ENCODE measurements around the gene MAPKAPK5. TPM values are rescaled to one million over a fixed set of nuclear protein-coding genes. Genes with fewer than 3 reads are reported as not detected.
"Not testable (repeated sequence)": the region's sequence is repeated elsewhere in the genome, so short reads cannot be mapped to it uniquely, and the experiment has no call there.

MAPKAPK5 gene
- total and polyA plus RNA-seq, 2 experiments from 2014 or later = 64.3 to 92.9 TPM

DNA sequence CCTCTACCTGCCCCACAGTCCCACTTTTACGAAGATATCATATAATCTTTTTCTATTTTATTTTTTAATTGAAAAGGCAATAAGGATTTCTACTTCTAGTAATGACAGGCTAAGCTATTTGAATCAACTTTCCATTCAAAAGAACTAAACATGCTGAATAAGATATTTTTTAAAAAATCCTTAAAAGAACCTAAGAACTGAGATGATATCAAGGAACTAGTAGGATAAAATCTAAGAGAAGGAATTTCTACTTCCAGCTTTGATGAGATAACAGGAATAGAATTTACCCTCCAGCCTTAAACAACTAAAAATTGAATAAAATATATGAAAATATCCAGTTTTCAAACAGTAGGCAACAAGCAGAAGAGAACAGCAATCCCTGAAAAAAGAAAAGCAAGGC lies 101.9 kb downstream of the MAPKAPK5 start:
- H3K27me3 ChIP-seq = no peaks in the 10 kb centered on the region
- H3K4me1 ChIP-seq (ENCODE audit: low read depth) = peaks cover 9% of the 10 kb centered on the region
- H3K9me3 ChIP-seq (ENCODE audit: low read depth) = no peaks in the 10 kb centered on the region
- peak overlapping the region; percentile 63 for H3K27ac ChIP-seq
- DNase-seq (ENCODE audit: low read depth in 1 of 2, low spot score in 1 of 2) = no peak
- TF ChIP-seq, protein P1, sequence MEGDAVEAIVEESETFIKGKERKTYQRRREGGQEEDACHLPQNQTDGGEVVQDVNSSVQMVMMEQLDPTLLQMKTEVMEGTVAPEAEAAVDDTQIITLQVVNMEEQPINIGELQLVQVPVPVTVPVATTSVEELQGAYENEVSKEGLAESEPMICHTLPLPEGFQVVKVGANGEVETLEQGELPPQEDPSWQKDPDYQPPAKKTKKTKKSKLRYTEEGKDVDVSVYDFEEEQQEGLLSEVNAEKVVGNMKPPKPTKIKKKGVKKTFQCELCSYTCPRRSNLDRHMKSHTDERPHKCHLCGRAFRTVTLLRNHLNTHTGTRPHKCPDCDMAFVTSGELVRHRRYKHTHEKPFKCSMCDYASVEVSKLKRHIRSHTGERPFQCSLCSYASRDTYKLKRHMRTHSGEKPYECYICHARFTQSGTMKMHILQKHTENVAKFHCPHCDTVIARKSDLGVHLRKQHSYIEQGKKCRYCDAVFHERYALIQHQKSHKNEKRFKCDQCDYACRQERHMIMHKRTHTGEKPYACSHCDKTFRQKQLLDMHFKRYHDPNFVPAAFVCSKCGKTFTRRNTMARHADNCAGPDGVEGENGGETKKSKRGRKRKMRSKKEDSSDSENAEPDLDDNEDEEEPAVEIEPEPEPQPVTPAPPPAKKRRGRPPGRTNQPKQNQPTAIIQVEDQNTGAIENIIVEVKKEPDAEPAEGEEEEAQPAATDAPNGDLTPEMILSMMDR (IDR thresholded peaks at IDR 0.05; ENCODE audit: low read depth, low read length) = no peak
- H3K4me3 ChIP-seq = no peak overlapping the region
- no peaks in the 10 kb centered on the region for H3K36me3 ChIP-seq

DNA sequence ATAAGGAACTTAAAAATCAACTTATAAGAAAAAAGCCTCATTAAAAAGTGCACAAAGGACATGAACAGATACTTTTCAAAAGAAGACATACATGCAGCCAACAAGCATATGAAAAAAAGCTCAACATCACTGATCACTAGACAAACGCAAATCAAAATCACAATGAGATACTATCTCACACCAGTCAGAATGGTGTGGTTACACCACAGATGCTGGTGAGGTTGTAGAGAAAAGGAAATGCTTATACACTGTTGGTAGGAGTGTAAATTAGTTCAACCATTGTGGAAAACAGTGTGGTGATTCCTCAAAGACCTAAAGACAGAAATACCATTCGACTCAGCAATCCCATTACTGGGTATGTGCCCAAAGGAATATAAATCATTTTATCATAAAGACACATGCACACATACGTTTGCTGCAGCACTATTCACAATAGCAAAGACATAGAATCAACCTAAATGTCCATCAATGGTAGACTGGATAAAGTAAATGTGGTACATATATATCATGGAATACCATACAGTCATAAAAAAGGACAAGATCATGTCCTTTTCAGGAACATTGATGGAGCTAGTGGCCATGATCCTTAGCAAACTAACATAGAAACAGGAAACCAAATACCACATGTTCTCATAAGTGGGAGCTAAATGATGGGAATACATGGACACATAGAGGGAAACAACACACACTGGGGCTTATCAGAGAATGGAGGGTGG lies 109.1 kb downstream of the MAPKAPK5 start:
- not testable (repeated sequence) for H3K36me3 ChIP-seq; H3K4me1 ChIP-seq (ENCODE audit: low read depth); H3K27ac ChIP-seq; DNase-seq (ENCODE audit: low read depth in 1 of 2, low spot score in 1 of 2); H3K27me3 ChIP-seq; H3K4me3 ChIP-seq; H3K9me3 ChIP-seq (ENCODE audit: low read depth)

Other genes starting within 250 kb of the MAPKAPK5 start
- 17.2 and 29.5 TPM in 2 replicates for gene ATXN2, start 242.9 kb upstream of the MAPKAPK5 start, total RNA-seq
- 52.7 and 62.9 TPM in 2 replicates for gene ATXN2, start 242.9 kb upstream of the MAPKAPK5 start, polyA plus RNA-seq
- 14.9 and 18.4 TPM in 2 replicates for gene BRAP, start 156.3 kb upstream of the MAPKAPK5 start, total RNA-seq
- gene BRAP, start 156.3 kb upstream of the MAPKAPK5 start, polyA plus RNA-seq = 23.9 and 24.4 TPM in 2 replicates
- gene ACAD10, start 156.2 kb upstream of the MAPKAPK5 start, total RNA-seq = 32.8 and 46.8 TPM in 2 replicates
- 33.6 and 49.6 TPM in 2 replicates for gene ACAD10, start 156.2 kb upstream of the MAPKAPK5 start, polyA plus RNA-seq
- 99.2 and 130 TPM in 2 replicates for gene ALDH2, start 75.3 kb upstream of the MAPKAPK5 start, total RNA-seq
- gene ALDH2, start 75.3 kb upstream of the MAPKAPK5 start, polyA plus RNA-seq = 164 and 212 TPM in 2 replicates
- 12.9 and 16.6 TPM in 2 replicates for gene TMEM116, start 170.9 kb downstream of the MAPKAPK5 start, total RNA-seq
- gene TMEM116, start 170.9 kb downstream of the MAPKAPK5 start, polyA plus RNA-seq = 30.4 and 33.8 TPM in 2 replicates
- 105 TPM in 2 replicates for gene ERP29, start 171.2 kb downstream of the MAPKAPK5 start, total RNA-seq
- gene ERP29, start 171.2 kb downstream of the MAPKAPK5 start, polyA plus RNA-seq = 131 and 150 TPM in 2 replicates

Measured in cardiac muscle cell (in vitro differentiated cells and primary cell).